Prostate gland (tissue), 2 donors: ENCODE results near the gene C2orf42.

ENCODE experiments used
- CTCF ChIP-seq, 4 experiments: fragments of 200-600 bp in 2 of 4; fragments of 450-650 bp in 2 of 4; sonication (generic) in 2 of 4; IDR thresholded peaks; 1 replicate in 3 of 4; 2 replicates in 1 of 4; pipeline ENCODE4 v1.5.1; 2016 to 2019; ENCODE audit warnings: antibody characterized with exemption in 4 of 4, mild to moderate bottlenecking in 2 of 4, moderate library complexity in 2 of 4
- POLR2A ChIP-seq: fragments of 450-650 bp; IDR thresholded peaks from one replicate; pipeline ENCODE4 v1.6.1; 2016; ENCODE audit warnings: antibody characterized with exemption, mild to moderate bottlenecking
- POLR2AphosphoS5 ChIP-seq: sonication (generic); formaldehyde crosslinking; IDR thresholded peaks from one replicate; pipeline ENCODE4 v1.6.1; 2017; ENCODE audit warnings: antibody characterized with exemption

- TF ChIP-seq CTCF (IDR thresholded peaks at IDR 0.05) (no peak), POLR2AphosphoS5 (no peak), POLR2A (no peak)
Measured at GRCh38 chr2:70126413-70126812, 64.4 kb downstream of the C2orf42 start.
